DND-41 (cell line): ENCODE data around the gene MAPK1IP1L.

Experiments
- ATAC-seq: fragments of 200-7000 bp; cut with Tn5 transposase; 3 replicates; pipeline ENCODE4 v1.9.1; 2021; ENCODE audit warnings: low read depth; ENCODE audit not compliant: insufficient read depth
- DNase-seq: peaks from one replicate; pipeline ENCODE4 v3.0.0-alpha.2; 2020
- H2AFZ ChIP-seq: 2 replicates; pipeline ENCODE4 v1.6.0; 2012; ENCODE audit warnings: low read depth, low read length
- H3K27ac ChIP-seq: 2 replicates; pipeline ENCODE4 v1.5.1; 2012; ENCODE audit warnings: low read length, inconsistent platforms
- H3K27me3 ChIP-seq: fragments of 200-600 bp; sonication (generic); 2 replicates; pipeline ENCODE4 v1.6.0; 2012; ENCODE audit warnings: low read length, mild to moderate bottlenecking, inconsistent platforms; ENCODE audit not compliant: insufficient read depth, poor library complexity
- H3K36me3 ChIP-seq: 2 replicates; pipeline ENCODE4 v1.5.1; 2012; ENCODE audit warnings: low read length, inconsistent platforms; ENCODE audit not compliant: insufficient read depth
- H3K4me1 ChIP-seq: 2 replicates; pipeline ENCODE4 v1.5.1; 2012; ENCODE audit warnings: mild to moderate bottlenecking, low read length; ENCODE audit not compliant: insufficient read depth
- H3K4me2 ChIP-seq: 2 replicates; pipeline ENCODE4 v1.6.0; 2012; ENCODE audit warnings: mild to moderate bottlenecking, moderate library complexity, low read length, inconsistent platforms; ENCODE audit not compliant: insufficient read depth
- H3K4me3 ChIP-seq, 2 experiments: fragments of 200-600 bp in 1 of 2; shearing (Covaris generic) in 1 of 2; 2 replicates each; pipeline ENCODE4 v1.5.1; 2012 to 2016; ENCODE audit warnings: inconsistent platforms in 2 of 2, low read length in 2 of 2, mild to moderate bottlenecking in 2 of 2, low read depth in 1 of 2, moderate library complexity in 1 of 2
- H3K79me2 ChIP-seq: 2 replicates; pipeline ENCODE4 v1.6.0; 2012; ENCODE audit warnings: low read length, inconsistent platforms; ENCODE audit not compliant: insufficient read depth
- H3K9ac ChIP-seq: 2 replicates; pipeline ENCODE4 v1.6.0; 2012; ENCODE audit warnings: low read depth, mild to moderate bottlenecking, inconsistent platforms, low read length, moderate library complexity
- H3K9me3 ChIP-seq: 2 replicates; pipeline ENCODE4 v1.5.1; 2012; ENCODE audit warnings: low read length, moderate library complexity, mild to moderate bottlenecking, inconsistent platforms; ENCODE audit not compliant: insufficient read depth, severe bottlenecking
- H4K20me1 ChIP-seq: 2 replicates; pipeline ENCODE4 v1.6.0; 2012; ENCODE audit warnings: low read length; ENCODE audit not compliant: insufficient read depth
- CTCF ChIP-seq: IDR thresholded peaks from 2 replicates; pipeline ENCODE4 v1.5.1; 2012; ENCODE audit warnings: borderline replicate concordance, low read length, moderate library complexity, mild to moderate bottlenecking; ENCODE audit not compliant: poor library complexity, severe bottlenecking; ENCODE audit errors: extremely low read depth
- EZH2 ChIP-seq: IDR thresholded peaks from 3 replicates; pipeline ENCODE4 v1.6.1; 2012; ENCODE audit warnings: borderline replicate concordance, low read depth, mild to moderate bottlenecking, moderate library complexity, low read length, inconsistent platforms; ENCODE audit not compliant: severe bottlenecking

The MAPK1IP1L gene

DNA sequence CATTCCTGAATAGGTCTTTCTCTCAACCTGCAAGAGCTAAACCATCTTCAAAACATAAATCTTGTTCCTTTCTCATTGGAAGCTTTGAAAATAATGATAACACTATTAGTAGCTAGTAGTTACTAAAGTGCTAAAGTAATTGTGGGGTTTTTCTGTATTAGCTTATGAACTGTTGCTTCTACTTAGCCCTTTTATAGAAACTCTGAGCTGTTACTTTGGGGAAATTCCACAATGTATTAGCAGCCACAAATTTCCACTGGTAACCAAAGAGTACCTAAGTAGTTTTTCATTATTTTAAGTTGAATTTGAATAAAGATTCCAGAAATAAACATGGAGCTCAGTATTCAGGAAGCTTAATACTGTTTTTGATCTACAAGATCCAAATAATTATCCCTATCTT lies 6.4 kb upstream of the MAPK1IP1L start:
- Histone ChIP-seq H3K4me2 (no peak overlapping the region), H3K4me3 (no peak overlapping the region), H3K36me3 (peaks cover 36% of the 10 kb centered on the region), H3K9ac (no peak overlapping the region), H2AFZ (no peak overlapping the region), H3K9me3 (no peaks in the 10 kb centered on the region), H3K4me1 (no peaks in the 10 kb centered on the region; the same call in 1 of the 2 replicates), H3K27ac (no peak overlapping the region), H4K20me1 (no peaks in the 10 kb centered on the region; the same call in 1 of the 2 replicates), H3K27me3 (no peaks in the 10 kb centered on the region), H3K79me2 (peaks cover 11% of the 10 kb centered on the region)
- ATAC-seq (no peak), DNase-seq (no peak)
- no peak for TF ChIP-seq EZH2

- H3K9me3 ChIP-seq = no peaks in the 10 kb centered on the region
- no peak for TF ChIP-seq EZH2
- no peak for TF ChIP-seq CTCF
- H3K4me3 ChIP-seq = no peak overlapping the region
- H2AFZ ChIP-seq = no peak overlapping the region
- H3K79me2 ChIP-seq = peaks cover 10% of the 10 kb centered on the region
- H4K20me1 ChIP-seq = peaks cover 4% of the 10 kb centered on the region; the same call in 1 of the 2 replicates
- DNase-seq = no peak
- no peak overlapping the region for H3K4me2 ChIP-seq
- ATAC-seq = no peak
- no peak overlapping the region for H3K27ac ChIP-seq
- no peak overlapping the region for H3K9ac ChIP-seq
- peaks cover 28% of the 10 kb centered on the region for H3K36me3 ChIP-seq
- no peaks in the 10 kb centered on the region for H3K27me3 ChIP-seq
- H3K4me1 ChIP-seq = peaks cover 13% of the 10 kb centered on the region
Measured at GRCh38 chr14:55047301-55048053, 4.0 kb upstream of the MAPK1IP1L start.

GRCh38 chr14:55048900-55049436 lies 2.5 kb upstream of the MAPK1IP1L start:
- Histone ChIP-seq H3K27ac (no peak overlapping the region), H4K20me1 (peaks cover 19% of the 10 kb centered on the region), H3K4me2 (no peak overlapping the region), H3K79me2 (peaks cover 25% of the 10 kb centered on the region), H3K9me3 (no peaks in the 10 kb centered on the region), H3K9ac (no peak overlapping the region), H3K4me1 (peaks cover 28% of the 10 kb centered on the region), H3K36me3 (peaks cover 23% of the 10 kb centered on the region), H2AFZ (no peak overlapping the region), H3K4me3 (no peak overlapping the region), H3K27me3 (no peaks in the 10 kb centered on the region)
- TF ChIP-seq EZH2 (no peak), CTCF (no peak)
- DNase-seq (no peak), ATAC-seq (no peak)

GRCh38 chr14:55051165-55051422 lies 353 bp upstream of the MAPK1IP1L start:
- Histone ChIP-seq H3K27me3 (no peaks in the 10 kb centered on the region), H3K4me2 (peak overlapping the region; percentile 89), H3K79me2 (peaks cover 46% of the 10 kb centered on the region), H3K9ac (peak overlapping the region; percentile 98), H4K20me1 (peaks cover 37% of the 10 kb centered on the region), H3K9me3 (no peaks in the 10 kb centered on the region), H3K4me3 (peak overlapping the region; percentile 14 to 83; a peak in 3 of 4 replicates), H3K4me1 (peaks cover 44% of the 10 kb centered on the region), H2AFZ (peak overlapping the region; percentile 79), H3K36me3 (peaks cover 21% of the 10 kb centered on the region), H3K27ac (peak overlapping the region; percentile 83)
- DNase-seq (no peak), ATAC-seq (no peak)
- TF ChIP-seq EZH2 = no peak
- TF ChIP-seq CTCF = no peak
